ENCODE results near the gene TBXAS1.

The TBXAS1 gene

GRCh38 chr7:139870380-139870779, 41.3 kb downstream of the TBXAS1 start:
- Histone ChIP-seq H3K4me3 (ENCODE audit: low read length, poor library complexity, severe bottlenecking) (no peak overlapping the region), H3K79me2 (ENCODE audit: insufficient read depth, low read length) (no peaks in the 10 kb centered on the region), H4K20me1 (ENCODE audit: insufficient read depth, low read length, poor library complexity, severe bottlenecking) (no peaks in the 10 kb centered on the region), H3K9ac (ENCODE audit: low read depth, low read length, poor library complexity, severe bottlenecking) (no peak overlapping the region), H2AFZ (ENCODE audit: low read length) (no peak overlapping the region), H3K27me3 (ENCODE audit: insufficient read depth, low read length, poor library complexity, severe bottlenecking) (no peaks in the 10 kb centered on the region), H3K4me2 (ENCODE audit: low read depth, low read length, poor library complexity, severe bottlenecking) (no peak overlapping the region), H3K36me3 (ENCODE audit: insufficient read depth, low read length) (no peaks in the 10 kb centered on the region), H3K9me3 (ENCODE audit: insufficient read depth, low read depth, low read length) (no peaks in the 10 kb centered on the region), H3K9me2 (replicated peaks; ENCODE audit: low read depth, low read length) (no peaks in the 10 kb centered on the region), H3F3A (ENCODE audit: low read depth) (no peaks in the 10 kb centered on the region), H3K4me1 (ENCODE audit: insufficient read depth, low read length, poor library complexity, severe bottlenecking) (no peaks in the 10 kb centered on the region)
- TF ChIP-seq, protein P1, sequence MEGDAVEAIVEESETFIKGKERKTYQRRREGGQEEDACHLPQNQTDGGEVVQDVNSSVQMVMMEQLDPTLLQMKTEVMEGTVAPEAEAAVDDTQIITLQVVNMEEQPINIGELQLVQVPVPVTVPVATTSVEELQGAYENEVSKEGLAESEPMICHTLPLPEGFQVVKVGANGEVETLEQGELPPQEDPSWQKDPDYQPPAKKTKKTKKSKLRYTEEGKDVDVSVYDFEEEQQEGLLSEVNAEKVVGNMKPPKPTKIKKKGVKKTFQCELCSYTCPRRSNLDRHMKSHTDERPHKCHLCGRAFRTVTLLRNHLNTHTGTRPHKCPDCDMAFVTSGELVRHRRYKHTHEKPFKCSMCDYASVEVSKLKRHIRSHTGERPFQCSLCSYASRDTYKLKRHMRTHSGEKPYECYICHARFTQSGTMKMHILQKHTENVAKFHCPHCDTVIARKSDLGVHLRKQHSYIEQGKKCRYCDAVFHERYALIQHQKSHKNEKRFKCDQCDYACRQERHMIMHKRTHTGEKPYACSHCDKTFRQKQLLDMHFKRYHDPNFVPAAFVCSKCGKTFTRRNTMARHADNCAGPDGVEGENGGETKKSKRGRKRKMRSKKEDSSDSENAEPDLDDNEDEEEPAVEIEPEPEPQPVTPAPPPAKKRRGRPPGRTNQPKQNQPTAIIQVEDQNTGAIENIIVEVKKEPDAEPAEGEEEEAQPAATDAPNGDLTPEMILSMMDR (conservative IDR thresholded peaks at IDR 0.05; ENCODE audit: low read length), result no peak
- TF ChIP-seq EZH2phosphoT487 (IDR thresholded peaks at IDR 0.05; ENCODE audit: borderline replicate concordance), result no peak

- no peak for TF ChIP-seq EZH2phosphoT487 (IDR thresholded peaks at IDR 0.05; ENCODE audit: borderline replicate concordance)
- TF ChIP-seq, protein P1 (conservative IDR thresholded peaks at IDR 0.05; ENCODE audit: low read length), result no peak
- H3K36me3 ChIP-seq (ENCODE audit: insufficient read depth, low read length), result no peaks in the 10 kb centered on the region
- H3K27me3 ChIP-seq (ENCODE audit: insufficient read depth, low read length, poor library complexity, severe bottlenecking), result no peaks in the 10 kb centered on the region
- H3K9ac ChIP-seq (ENCODE audit: low read depth, low read length, poor library complexity, severe bottlenecking), result no peak overlapping the region
- no peak overlapping the region for H3K4me3 ChIP-seq (ENCODE audit: low read length, poor library complexity, severe bottlenecking)
- H3K9me3 ChIP-seq (ENCODE audit: insufficient read depth, low read depth, low read length), result no peaks in the 10 kb centered on the region
- H2AFZ ChIP-seq (ENCODE audit: low read length), result no peak overlapping the region
- no peaks in the 10 kb centered on the region for H3K4me1 ChIP-seq (ENCODE audit: insufficient read depth, low read length, poor library complexity, severe bottlenecking)
- H4K20me1 ChIP-seq (ENCODE audit: insufficient read depth, low read length, poor library complexity, severe bottlenecking), result no peaks in the 10 kb centered on the region
- no peaks in the 10 kb centered on the region for H3K9me2 ChIP-seq (replicated peaks; ENCODE audit: low read depth, low read length)
- no peaks in the 10 kb centered on the region for H3F3A ChIP-seq (ENCODE audit: low read depth)
- no peaks in the 10 kb centered on the region for H3K79me2 ChIP-seq (ENCODE audit: insufficient read depth, low read length)
- H3K4me2 ChIP-seq (ENCODE audit: low read depth, low read length, poor library complexity, severe bottlenecking), result no peak overlapping the region
Observed at GRCh38 chr7:139871331-139871730, 42.3 kb downstream of the TBXAS1 start.

GRCh38 chr7:139871820-139872219, 42.8 kb downstream of the TBXAS1 start:
- Histone ChIP-seq H3K79me2 (ENCODE audit: insufficient read depth, low read length) (no peaks in the 10 kb centered on the region), H3K4me1 (ENCODE audit: insufficient read depth, low read length, poor library complexity, severe bottlenecking) (no peaks in the 10 kb centered on the region), H3K27me3 (ENCODE audit: insufficient read depth, low read length, poor library complexity, severe bottlenecking) (no peaks in the 10 kb centered on the region), H3K4me2 (ENCODE audit: low read depth, low read length, poor library complexity, severe bottlenecking) (no peak overlapping the region), H3K4me3 (ENCODE audit: low read length, poor library complexity, severe bottlenecking) (no peak overlapping the region), H3K9me2 (replicated peaks; ENCODE audit: low read depth, low read length) (no peaks in the 10 kb centered on the region), H3F3A (ENCODE audit: low read depth) (no peaks in the 10 kb centered on the region), H3K36me3 (ENCODE audit: insufficient read depth, low read length) (no peaks in the 10 kb centered on the region), H2AFZ (ENCODE audit: low read length) (no peak overlapping the region), H3K9me3 (ENCODE audit: insufficient read depth, low read depth, low read length) (no peaks in the 10 kb centered on the region), H3K9ac (ENCODE audit: low read depth, low read length, poor library complexity, severe bottlenecking) (no peak overlapping the region), H4K20me1 (ENCODE audit: insufficient read depth, low read length, poor library complexity, severe bottlenecking) (no peaks in the 10 kb centered on the region)
- no peak for TF ChIP-seq EZH2phosphoT487 (IDR thresholded peaks at IDR 0.05; ENCODE audit: borderline replicate concordance)
- TF ChIP-seq, protein P1 (conservative IDR thresholded peaks at IDR 0.05; ENCODE audit: low read length), result no peak

Data from Loucy (cell line).